PC-9 (cell line): ENCODE measurements around the gene DUSP10.

Experiments
- CTCF ChIP-seq: fragments of 200-600 bp; sonication (generic); conservative IDR thresholded peaks from 2 replicates; pipeline ENCODE4 v1.6.1; 2017; ENCODE audit warnings: mixed run types, antibody characterized with exemption, mild to moderate bottlenecking, moderate library complexity
- EZH2 ChIP-seq: fragments of 200-600 bp; sonication (generic); IDR thresholded peaks from 2 replicates; pipeline ENCODE4 v1.8.0; 2017; ENCODE audit warnings: antibody characterized with exemption, low read depth

GRCh38 chr1:221732052-221732451, 9.8 kb downstream of the DUSP10 start:
- TF ChIP-seq CTCF: no peak
- no peak for TF ChIP-seq EZH2
